BJ (cell line): Measurements from ENCODE around the gene IP6K1. TPM values are rescaled to one million over a fixed set of nuclear protein-coding genes. Genes with fewer than 3 reads are reported as not detected.

Experiments
- CTCF ChIA-PET: fragments of 350-600 bp; formaldehyde crosslinking; extraction: SDS; loops from one replicate; lab custom pipeline; 2021; ENCODE audit warnings: antibody characterized with exemption, inconsistent platforms; lab: Yijun Ruan, JAX
- POLR2A ChIA-PET: fragments of 300-600 bp; sonication (Branson Sonifier 250); formaldehyde crosslinking; extraction: SDS; loops from one replicate; lab custom pipeline; 2021; ENCODE audit warnings: antibody characterized with exemption; lab: Charles Lee
- DNase-seq: peaks from one replicate; pipeline ENCODE4 v3.0.0-alpha.2; 2011; ENCODE audit warnings: low read depth
- H3K27me3 ChIP-seq: 2 replicates; pipeline ENCODE4 v1.6.0; 2011; ENCODE audit warnings: low read length; ENCODE audit not compliant: control insufficient read depth, insufficient read depth
- H3K36me3 ChIP-seq: 2 replicates; pipeline ENCODE4 v1.5.1; 2011; ENCODE audit warnings: low read length; ENCODE audit not compliant: control insufficient read depth, insufficient read depth
- H3K4me3 ChIP-seq: 2 replicates; pipeline ENCODE4 v1.5.1; 2011; ENCODE audit warnings: low read depth, mild to moderate bottlenecking, control low read depth, low read length
- polyA plus RNA-seq: library from polyadenylated mRNA; depleted of rRNA; stranded (reverse); fragments of >200 nt; gene quantifications from 2 replicates; pipeline ENCODE4 v1.2.3, GENCODE V29; 2011
- TF ChIP-seq, protein P1 (sequence below): IDR thresholded peaks from 2 replicates; pipeline ENCODE4 v1.5.1; 2011; ENCODE audit warnings: low read depth, mild to moderate bottlenecking, control low read depth, inconsistent platforms, low read length, moderate library complexity; ENCODE audit not compliant: insufficient read depth

Gene IP6K1
- polyA plus RNA-seq, 1 experiment, result 54.4 TPM

DNA sequence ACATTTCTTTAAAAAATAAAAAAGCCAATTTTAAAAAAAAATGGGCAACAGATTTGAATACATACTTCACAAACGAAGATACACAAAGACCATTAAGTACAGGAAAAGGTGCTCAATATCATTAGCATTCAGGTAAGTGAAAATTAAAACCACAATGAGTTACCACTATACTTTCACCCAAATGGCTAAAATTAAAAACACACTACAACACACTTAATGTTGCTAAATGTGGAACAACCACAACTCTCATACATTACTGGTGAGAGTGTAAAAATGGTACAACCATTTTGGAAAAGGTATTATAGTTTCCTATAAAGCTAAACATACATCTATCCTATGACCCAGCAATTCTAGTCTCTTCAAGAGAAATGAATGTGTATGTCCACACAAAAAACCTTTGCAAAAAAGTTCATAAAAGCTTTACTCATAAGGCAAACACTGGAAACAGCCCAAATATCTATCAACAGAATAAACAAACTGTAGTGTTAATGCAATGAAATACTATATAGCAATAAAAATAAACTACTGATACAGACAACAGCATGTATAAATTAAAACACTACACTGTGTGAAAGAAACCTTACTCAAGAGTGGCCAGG, 14.9 kb downstream of the IP6K1 start:
- TF ChIP-seq, protein P1, sequence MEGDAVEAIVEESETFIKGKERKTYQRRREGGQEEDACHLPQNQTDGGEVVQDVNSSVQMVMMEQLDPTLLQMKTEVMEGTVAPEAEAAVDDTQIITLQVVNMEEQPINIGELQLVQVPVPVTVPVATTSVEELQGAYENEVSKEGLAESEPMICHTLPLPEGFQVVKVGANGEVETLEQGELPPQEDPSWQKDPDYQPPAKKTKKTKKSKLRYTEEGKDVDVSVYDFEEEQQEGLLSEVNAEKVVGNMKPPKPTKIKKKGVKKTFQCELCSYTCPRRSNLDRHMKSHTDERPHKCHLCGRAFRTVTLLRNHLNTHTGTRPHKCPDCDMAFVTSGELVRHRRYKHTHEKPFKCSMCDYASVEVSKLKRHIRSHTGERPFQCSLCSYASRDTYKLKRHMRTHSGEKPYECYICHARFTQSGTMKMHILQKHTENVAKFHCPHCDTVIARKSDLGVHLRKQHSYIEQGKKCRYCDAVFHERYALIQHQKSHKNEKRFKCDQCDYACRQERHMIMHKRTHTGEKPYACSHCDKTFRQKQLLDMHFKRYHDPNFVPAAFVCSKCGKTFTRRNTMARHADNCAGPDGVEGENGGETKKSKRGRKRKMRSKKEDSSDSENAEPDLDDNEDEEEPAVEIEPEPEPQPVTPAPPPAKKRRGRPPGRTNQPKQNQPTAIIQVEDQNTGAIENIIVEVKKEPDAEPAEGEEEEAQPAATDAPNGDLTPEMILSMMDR, result no peak
- CTCF ChIA-PET, result interaction anchor here (0.7 to 1.2 kb wide), 2 partner anchors 13 to 26 kb away, joined by 3 read pairs; no protein-coding TSS in a partner anchor
- POLR2A ChIA-PET, result interaction anchor here (0.6 kb wide), 1 partner anchor 14 kb away, joined by 3 read pairs; no protein-coding TSS in a partner anchor

DNA sequence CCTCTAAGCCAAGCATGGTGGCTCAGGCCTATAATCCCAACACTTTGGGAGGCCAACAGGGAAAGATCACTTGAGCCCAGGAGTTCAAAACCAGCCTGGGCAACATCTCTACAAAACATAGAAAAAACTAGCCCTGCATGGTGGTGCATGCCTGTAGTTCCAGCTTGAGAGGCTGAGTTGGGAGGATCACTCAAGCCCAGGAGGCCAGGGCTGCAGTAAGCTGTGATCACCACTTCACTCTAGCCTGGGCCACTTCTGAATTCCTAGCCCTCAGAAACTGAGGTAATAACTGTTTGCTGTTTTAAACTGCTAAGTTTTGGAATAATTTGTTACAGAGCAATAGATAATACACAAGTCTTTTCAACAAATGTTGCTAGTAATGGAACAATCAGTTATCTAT, 16.4 kb downstream of the IP6K1 start:
- no peak for DNase-seq
- no peaks in the 10 kb centered on the region for H3K27me3 ChIP-seq
- no peaks in the 10 kb centered on the region; the same call in 1 of the 2 replicates for H3K36me3 ChIP-seq
- TF ChIP-seq, protein P1, result no peak
- CTCF ChIA-PET, result no interaction called here
- POLR2A ChIA-PET, result no interaction called here
- H3K4me3 ChIP-seq, result no peak overlapping the region

More for the DNA sequence above, 14.9 kb downstream of the IP6K1 start:
- Histone ChIP-seq H3K4me3 (no peak overlapping the region), H3K36me3 (0 out of 2 replicates have a peak, but pooled peaks cover 4% of the 10 kb centered on the region), H3K27me3 (no peaks in the 10 kb centered on the region)
- no peak for DNase-seq

DNA sequence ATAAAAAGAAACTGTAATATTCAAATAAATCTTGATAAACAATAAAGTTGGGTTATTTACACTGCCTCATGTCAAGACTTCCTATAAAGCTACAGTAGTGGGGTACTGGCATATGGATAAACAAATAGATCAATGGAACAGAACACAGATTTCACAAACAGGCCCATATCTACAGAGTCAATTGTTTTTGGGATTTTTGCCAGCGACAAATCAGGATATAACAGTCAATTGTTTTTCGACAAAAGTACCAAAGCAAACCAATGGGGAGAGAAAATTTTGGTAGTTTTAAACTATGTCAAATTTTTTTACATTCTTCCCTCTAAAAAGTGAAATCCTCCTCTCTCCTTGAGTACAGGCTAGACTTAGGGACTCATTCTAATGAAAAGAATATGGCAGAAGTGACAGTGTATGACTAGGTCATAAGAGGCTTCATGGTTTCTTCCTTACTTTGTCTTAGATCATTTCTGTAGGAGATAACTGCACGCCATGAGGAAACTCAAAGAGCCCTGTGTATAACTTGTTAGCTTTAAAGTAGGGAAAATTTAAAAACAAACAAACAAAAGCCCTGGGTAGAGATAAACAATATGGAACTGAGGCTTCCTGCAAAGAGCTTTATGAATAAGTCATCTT, 16.9 kb downstream of the IP6K1 start:
- H3K27me3 ChIP-seq, result no peaks in the 10 kb centered on the region
- TF ChIP-seq, protein P1, result no peak
- no peak overlapping the region for H3K4me3 ChIP-seq
- CTCF ChIA-PET, result no interaction called here
- no peaks in the 10 kb centered on the region; the same call in 1 of the 2 replicates for H3K36me3 ChIP-seq
- POLR2A ChIA-PET, result no interaction called here
- DNase-seq, result no peak

DNA sequence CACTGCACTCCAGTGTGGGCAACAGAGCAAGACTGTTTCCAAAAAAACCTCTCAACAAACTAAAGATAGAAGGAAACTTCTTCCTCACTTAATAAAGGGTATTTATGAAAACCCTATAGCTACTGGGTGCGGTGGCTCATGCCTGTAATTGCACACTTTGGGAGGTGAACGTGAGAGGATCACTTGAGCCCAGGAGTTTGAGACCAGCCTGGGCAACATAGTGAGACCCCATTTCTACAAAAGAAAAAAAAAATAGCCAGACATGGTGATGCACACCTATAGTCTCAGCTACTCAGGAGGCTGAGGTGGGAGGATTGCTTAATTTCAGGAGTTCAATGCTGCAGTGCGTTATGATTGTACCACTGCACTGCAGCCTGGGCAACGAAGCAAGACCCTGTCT, 22.4 kb downstream of the IP6K1 start:
- ChIA-PET POLR2A (interaction anchor here (0.6 kb wide), 1 partner anchor 136 kb away, joined by 3 read pairs; no protein-coding TSS in a partner anchor), CTCF (no interaction called here)
- no peaks in the 10 kb centered on the region for H3K27me3 ChIP-seq
- TF ChIP-seq, protein P1, result no peak
- peaks cover 2% of the 10 kb centered on the region for H3K36me3 ChIP-seq
- no peak for DNase-seq
- no peak overlapping the region for H3K4me3 ChIP-seq

DNA sequence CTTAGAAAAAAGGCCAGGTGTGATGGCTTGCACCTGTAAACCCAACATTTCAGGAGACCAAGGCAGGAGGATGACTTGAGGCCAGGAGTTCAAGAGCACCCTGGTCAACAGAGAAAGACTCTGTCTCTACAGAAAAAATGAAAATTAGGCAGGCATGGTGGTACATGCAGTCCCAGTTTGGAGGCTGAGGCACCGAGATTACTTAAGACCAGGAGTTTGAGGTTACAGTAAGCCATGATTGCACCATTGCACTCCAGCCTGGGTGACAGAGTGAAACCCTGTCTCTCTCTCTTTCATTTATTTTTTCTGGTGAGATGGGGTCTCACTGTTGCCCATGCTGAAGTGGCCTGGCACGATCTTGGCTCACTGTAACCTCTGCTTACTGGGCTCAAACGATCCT, 24.7 kb downstream of the IP6K1 start:
- ChIA-PET POLR2A (no interaction called here), CTCF (no interaction called here)
- DNase-seq, result no peak
- Histone ChIP-seq H3K4me3 (no peak overlapping the region), H3K36me3 (peaks cover 2% of the 10 kb centered on the region), H3K27me3 (no peaks in the 10 kb centered on the region)
- TF ChIP-seq, protein P1, result no peak
